Measurements from ENCODE around the gene SARDH.

SARDH gene

GRCh38 chr9:133708246-133709014 lies 29.7 kb downstream of the SARDH start:
- TF ChIP-seq PKNOX1 (IDR thresholded peaks at IDR 0.05) (no peak), NFRKB (IDR thresholded peaks at IDR 0.05) (no peak), LEF1 (IDR thresholded peaks at IDR 0.05; ENCODE audit: borderline replicate concordance) (no peak), SP1 (IDR thresholded peaks at IDR 0.05) (no peak), BHLHE40 (IDR thresholded peaks at IDR 0.05; ENCODE audit: borderline replicate concordance) (no peak), CTBP1 (IDR thresholded peaks at IDR 0.05; ENCODE audit: borderline replicate concordance) (no peak), TARDBP (IDR thresholded peaks at IDR 0.05) (no peak), ELF4 (IDR thresholded peaks at IDR 0.05) (no peak), ZNF384 (IDR thresholded peaks at IDR 0.05) (no peak), SUZ12 (IDR thresholded peaks at IDR 0.05) (no peak), HDGF (IDR thresholded peaks at IDR 0.05; ENCODE audit: borderline replicate concordance) (no peak), FOXM1 (IDR thresholded peaks at IDR 0.05; ENCODE audit: borderline replicate concordance) (no peak), FOXK2 (IDR thresholded peaks at IDR 0.05) (no peak), L3MBTL2 (conservative IDR thresholded peaks at IDR 0.05) (no peak), ARNT (IDR thresholded peaks at IDR 0.05) (no peak), FOXA1 (IDR thresholded peaks at IDR 0.05) (no peak)
- POLR2A ChIA-PET: no interaction called here
- DNase-seq (ENCODE audit: extremely low spot score): no peak
- CTCF ChIA-PET: no interaction called here

GRCh38 chr9:133707763-133708245 lies 30.3 kb downstream of the SARDH start:
- POLR2A ChIA-PET: no interaction called here
- CTCF ChIA-PET: no interaction called here
- DNase-seq (ENCODE audit: extremely low spot score): no peak

GRCh38 chr9:133707065-133707762 lies 30.9 kb downstream of the SARDH start:
- DNase-seq (ENCODE audit: extremely low spot score): no peak
- ChIA-PET CTCF (no interaction called here), POLR2A (no interaction called here)
- TF ChIP-seq HDGF (IDR thresholded peaks at IDR 0.05; ENCODE audit: borderline replicate concordance) (no peak), ZNF384 (IDR thresholded peaks at IDR 0.05) (no peak), NFRKB (IDR thresholded peaks at IDR 0.05) (no peak), CTBP1 (IDR thresholded peaks at IDR 0.05; ENCODE audit: borderline replicate concordance) (no peak), SP1 (IDR thresholded peaks at IDR 0.05) (no peak), TARDBP (IDR thresholded peaks at IDR 0.05) (no peak), ARNT (IDR thresholded peaks at IDR 0.05) (no peak), FOXA1 (IDR thresholded peaks at IDR 0.05) (no peak), FOXK2 (IDR thresholded peaks at IDR 0.05) (no peak), SUZ12 (IDR thresholded peaks at IDR 0.05) (no peak), ELF4 (IDR thresholded peaks at IDR 0.05) (no peak), PKNOX1 (IDR thresholded peaks at IDR 0.05) (no peak), L3MBTL2 (conservative IDR thresholded peaks at IDR 0.05) (no peak), BHLHE40 (IDR thresholded peaks at IDR 0.05; ENCODE audit: borderline replicate concordance) (no peak)

More at GRCh38 chr9:133707763-133708245, 30.3 kb downstream of the SARDH start:
- TF ChIP-seq L3MBTL2 (conservative IDR thresholded peaks at IDR 0.05) (no peak), ELF4 (IDR thresholded peaks at IDR 0.05) (no peak), SUZ12 (IDR thresholded peaks at IDR 0.05) (no peak), SP1 (IDR thresholded peaks at IDR 0.05) (no peak), ARNT (IDR thresholded peaks at IDR 0.05) (no peak), NFRKB (IDR thresholded peaks at IDR 0.05) (no peak), FOXA1 (IDR thresholded peaks at IDR 0.05) (no peak)

GRCh38 chr9:133706307-133707050 lies 31.7 kb downstream of the SARDH start:
- TF ChIP-seq LEF1 (IDR thresholded peaks at IDR 0.05; ENCODE audit: borderline replicate concordance) (no peak), SP1 (IDR thresholded peaks at IDR 0.05) (no peak), BHLHE40 (IDR thresholded peaks at IDR 0.05; ENCODE audit: borderline replicate concordance) (no peak), L3MBTL2 (conservative IDR thresholded peaks at IDR 0.05) (no peak), TARDBP (IDR thresholded peaks at IDR 0.05) (no peak), ZNF384 (IDR thresholded peaks at IDR 0.05) (no peak), CTBP1 (IDR thresholded peaks at IDR 0.05; ENCODE audit: borderline replicate concordance) (no peak), PKNOX1 (IDR thresholded peaks at IDR 0.05) (no peak), HDGF (IDR thresholded peaks at IDR 0.05; ENCODE audit: borderline replicate concordance) (no peak), FOXK2 (IDR thresholded peaks at IDR 0.05) (no peak), ELF4 (IDR thresholded peaks at IDR 0.05) (no peak), NFRKB (IDR thresholded peaks at IDR 0.05) (no peak), FOXA1 (IDR thresholded peaks at IDR 0.05) (no peak), SUZ12 (IDR thresholded peaks at IDR 0.05) (no peak), FOXM1 (IDR thresholded peaks at IDR 0.05; ENCODE audit: borderline replicate concordance) (no peak), ARNT (IDR thresholded peaks at IDR 0.05) (no peak)
- POLR2A ChIA-PET: no interaction called here
- no peak for DNase-seq (ENCODE audit: extremely low spot score)
- CTCF ChIA-PET: no interaction called here

- ChIA-PET POLR2A (no interaction called here), CTCF (no interaction called here)
- no peak for TF ChIP-seq FOXK2 (IDR thresholded peaks at IDR 0.05)
- no peak for TF ChIP-seq ELF4 (IDR thresholded peaks at IDR 0.05)
- no peak for TF ChIP-seq BHLHE40 (IDR thresholded peaks at IDR 0.05; ENCODE audit: borderline replicate concordance)
- no peak for TF ChIP-seq TARDBP (IDR thresholded peaks at IDR 0.05)
- no peak for TF ChIP-seq ZNF384 (IDR thresholded peaks at IDR 0.05)
- TF ChIP-seq L3MBTL2 (conservative IDR thresholded peaks at IDR 0.05): no peak
- TF ChIP-seq NFRKB (IDR thresholded peaks at IDR 0.05): no peak
- no peak for DNase-seq (ENCODE audit: extremely low spot score)
Observed at GRCh38 chr9:133705576-133705975, 32.6 kb downstream of the SARDH start.

Measured in HEK293T (cell line).